Left ventricle myocardium superior (tissue), 1 donor: Measurements from ENCODE around the gene RGS19. TPM values are rescaled to one million over a fixed set of nuclear protein-coding genes. Genes with fewer than 3 reads are reported as not detected.

Source experiments
- ATAC-seq: fragments of 200-7000 bp; cut with Tn5 transposase; one replicate; pipeline ENCODE4 v1.9.1; 2020; ENCODE audit warnings: mild to moderate bottlenecking, moderate library complexity
- DNase-seq: peaks from one replicate; pipeline ENCODE4 v3.0.0-alpha.2; 2020
- intact Hi-C: fragments of 100-400 bp; cut with micrococcal nuclease; formaldehyde crosslinking; loops from one replicate; pipeline ENCODE4 v1.11.0; 2022
- microRNA-seq: library from miRNA; unstranded; fragments of <30 nt; microRNA quantifications from one replicate; pipeline ENCODE4 v1.2.0, GENCODE V29; 2020; ENCODE audit warnings: borderline number of aligned reads
- total RNA-seq: library from RNA; stranded (reverse); fragmentation: NEBNext Ultra II Directional; extraction: Animal tissue kit (Norgen Biotek cat#: 25700); gene quantifications from one replicate; pipeline ENCODE4 v1.2.1, GENCODE V29; 2021
- donor health status: DM: no; HTN: yes; CAD: no; lungs with severe emphysema.

Gene RGS19
- total RNA-seq, 1 donor from 2014 or later = 5.4 TPM

DNA sequence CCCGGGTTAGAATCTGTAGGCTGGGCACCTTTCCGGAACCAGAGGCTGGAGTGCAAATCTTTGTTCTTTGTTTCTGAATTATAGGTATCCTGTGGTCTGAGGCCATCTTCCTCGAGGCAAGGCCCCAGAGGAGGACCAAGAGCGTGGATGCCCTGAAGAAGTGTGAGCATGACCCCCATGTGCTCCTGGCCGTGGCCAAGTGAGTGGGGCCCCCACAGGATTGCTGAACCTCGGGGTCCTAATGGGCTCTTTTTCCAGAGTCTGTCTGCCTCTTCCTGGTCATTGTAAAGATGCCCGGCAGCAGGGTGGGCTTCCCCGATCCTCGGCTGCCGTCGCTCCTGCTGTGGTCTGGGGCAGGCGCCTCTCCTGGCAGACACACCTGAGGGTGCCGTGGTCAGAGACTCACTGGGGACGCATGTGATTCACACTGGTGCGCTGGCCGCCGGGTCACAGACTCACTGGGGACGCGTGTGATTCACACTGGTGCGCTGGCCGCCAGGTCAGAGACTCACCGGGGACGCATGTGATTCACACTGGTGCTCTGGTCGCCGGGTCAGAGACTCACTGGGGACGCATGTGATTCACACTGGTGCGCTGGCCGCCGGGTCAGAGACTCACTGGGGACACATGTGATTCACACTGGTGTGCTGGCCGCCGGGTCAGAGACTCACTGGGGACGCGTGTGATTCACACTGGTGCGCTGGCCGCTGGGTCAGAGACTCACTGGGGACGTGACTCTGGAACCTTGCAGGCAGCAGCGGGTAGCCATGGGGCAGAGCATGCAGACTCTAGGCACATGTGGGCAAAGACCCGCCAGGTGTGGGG lies 49.8 kb downstream of the RGS19 start:
- intact Hi-C loops = no loop called here
- DNase-seq = no peak
- no peak for ATAC-seq

DNA sequence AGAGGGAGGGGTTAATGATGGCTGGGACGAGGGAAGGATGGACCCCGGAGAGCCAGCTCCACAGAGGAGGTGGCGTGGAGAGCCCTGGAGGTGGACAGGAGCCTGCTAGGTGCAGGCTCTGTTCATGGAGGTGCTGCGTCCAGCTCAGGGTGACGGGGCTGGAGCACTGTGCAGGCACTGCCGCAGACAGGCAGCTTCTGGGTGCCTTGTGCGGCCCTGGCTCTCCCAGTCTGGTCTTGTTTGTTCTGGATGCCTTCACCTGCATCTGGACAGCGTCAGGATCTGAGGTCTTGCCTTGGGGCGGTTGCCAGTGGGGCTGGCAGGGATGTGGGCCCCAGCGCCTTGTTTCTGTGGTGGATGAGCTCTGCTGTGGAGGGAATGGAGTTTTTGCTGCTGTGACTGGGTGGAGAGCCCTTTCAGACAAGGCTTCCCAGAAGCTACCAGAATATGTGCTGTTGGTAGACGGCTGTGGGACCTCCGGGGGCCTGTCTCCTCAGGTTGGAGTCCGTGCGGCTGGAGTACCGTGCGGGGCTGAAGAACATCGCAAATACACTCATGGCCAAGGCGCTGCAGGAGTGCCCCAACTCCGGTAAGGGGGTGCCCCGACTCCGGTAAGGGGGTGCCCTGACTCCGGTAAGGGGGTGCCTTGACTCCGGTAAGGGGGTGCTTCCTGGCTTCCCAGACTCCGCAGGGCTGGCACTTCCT lies 51.2 kb downstream of the RGS19 start:
- DNase-seq = no peak
- intact Hi-C loops = no loop called here
- no peak for ATAC-seq

DNA sequence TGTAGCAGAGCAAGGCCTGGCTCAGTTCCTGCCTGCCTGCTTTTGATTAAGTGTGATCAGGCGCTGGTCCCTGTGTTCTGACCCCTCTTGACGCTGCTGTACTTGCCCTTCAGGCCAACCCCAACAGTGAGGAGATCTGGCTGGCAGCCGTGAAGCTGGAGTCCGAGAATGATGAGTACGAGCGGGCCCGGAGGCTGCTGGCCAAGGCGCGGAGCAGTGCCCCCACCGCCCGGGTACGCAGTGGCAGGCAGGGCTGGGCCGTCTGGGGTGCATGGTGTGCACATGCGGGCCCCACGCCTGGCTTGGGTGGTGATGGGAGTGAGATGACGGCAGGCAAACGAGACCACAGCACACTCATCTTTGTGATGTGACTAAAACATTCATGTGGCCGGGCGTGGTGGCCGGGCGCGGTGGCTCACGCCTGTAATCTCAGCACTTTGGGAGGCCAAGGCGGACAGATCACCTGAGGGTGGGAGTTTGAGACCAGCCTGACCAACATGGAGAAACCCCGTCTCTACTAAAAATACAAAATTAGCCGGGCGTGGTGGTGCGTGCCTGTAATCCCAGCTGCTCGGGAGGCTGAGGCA lies 53.4 kb downstream of the RGS19 start:
- DNase-seq (no peak), ATAC-seq (no peak)
- intact Hi-C loops = no loop called here

DNA sequence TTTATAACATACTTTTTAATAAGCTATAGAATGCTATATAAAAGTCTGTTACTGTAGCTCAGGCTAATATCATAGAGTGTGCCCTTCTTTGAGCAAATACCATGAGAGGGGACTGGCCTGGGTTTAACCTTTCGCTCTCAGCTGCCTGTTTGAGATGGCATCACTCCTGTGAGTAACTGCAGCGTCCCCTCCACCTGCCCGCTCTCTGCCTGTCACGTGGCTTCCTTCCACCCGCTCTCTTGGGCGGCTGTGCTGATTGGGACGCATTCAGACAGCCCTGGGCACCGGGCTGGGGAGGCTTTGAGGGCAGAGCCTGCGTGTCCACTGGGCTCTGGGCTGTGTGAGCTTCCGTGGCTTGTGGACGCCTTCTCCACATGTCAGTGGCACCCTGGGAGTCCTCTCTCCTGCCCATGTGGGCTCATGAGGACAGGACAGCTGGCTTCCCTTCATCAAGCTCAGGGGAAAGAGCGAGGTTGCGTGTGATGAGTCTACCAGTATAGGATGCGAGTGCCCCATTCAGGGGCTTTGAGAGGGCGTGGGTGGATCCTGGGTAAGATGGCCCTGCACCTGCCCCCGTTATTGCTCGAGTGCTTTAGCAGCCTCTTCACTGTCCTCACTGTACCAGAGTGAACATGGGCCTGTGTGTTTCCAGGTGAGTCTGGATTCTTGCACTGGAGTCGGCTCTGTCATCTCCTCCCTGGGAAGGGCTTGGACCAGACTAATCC lies 54.1 kb downstream of the RGS19 start:
- intact Hi-C loops = no loop called here
- ATAC-seq (no peak), DNase-seq (no peak)

DNA sequence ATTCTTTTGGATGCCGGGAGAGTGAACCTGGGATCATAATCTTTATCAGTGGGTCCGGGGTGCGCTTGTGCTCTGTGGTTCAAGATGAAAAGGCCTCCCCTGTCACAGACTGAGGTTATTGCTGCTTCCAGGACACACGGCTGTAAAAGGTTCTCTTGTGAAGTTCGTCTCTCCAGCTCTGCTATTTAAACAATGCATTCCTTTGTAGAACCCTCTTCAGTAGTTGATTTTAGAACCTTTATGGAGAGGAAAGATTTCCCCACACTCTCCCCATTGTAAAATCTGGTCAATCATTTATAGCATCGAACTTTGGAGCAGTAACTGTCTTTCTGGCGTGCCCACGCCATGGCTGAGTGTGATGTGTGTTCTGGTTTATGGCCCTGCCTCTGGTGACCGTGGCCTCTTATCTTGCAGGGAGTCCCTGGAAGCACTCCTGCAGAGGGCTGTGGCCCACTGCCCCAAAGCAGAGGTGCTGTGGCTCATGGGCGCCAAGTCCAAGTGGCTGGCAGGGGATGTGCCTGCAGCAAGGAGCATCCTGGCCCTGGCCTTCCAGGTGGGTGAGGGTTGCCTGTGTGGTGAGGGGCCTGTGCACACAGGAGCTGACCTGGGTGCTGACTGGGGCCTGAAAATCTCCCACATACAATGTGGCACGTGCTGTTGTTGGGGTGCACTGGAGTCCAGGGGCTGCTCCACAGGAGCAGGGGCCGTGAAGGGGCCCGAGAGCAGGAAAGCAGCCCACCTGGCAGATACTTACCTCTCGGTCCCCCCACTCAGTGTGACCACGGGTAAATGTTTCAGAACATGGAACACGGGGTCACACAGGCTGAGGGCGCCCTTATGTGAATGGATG lies 55.0 kb downstream of the RGS19 start:
- DNase-seq = no peak
- intact Hi-C loops = no loop called here
- no peak for ATAC-seq

DNA sequence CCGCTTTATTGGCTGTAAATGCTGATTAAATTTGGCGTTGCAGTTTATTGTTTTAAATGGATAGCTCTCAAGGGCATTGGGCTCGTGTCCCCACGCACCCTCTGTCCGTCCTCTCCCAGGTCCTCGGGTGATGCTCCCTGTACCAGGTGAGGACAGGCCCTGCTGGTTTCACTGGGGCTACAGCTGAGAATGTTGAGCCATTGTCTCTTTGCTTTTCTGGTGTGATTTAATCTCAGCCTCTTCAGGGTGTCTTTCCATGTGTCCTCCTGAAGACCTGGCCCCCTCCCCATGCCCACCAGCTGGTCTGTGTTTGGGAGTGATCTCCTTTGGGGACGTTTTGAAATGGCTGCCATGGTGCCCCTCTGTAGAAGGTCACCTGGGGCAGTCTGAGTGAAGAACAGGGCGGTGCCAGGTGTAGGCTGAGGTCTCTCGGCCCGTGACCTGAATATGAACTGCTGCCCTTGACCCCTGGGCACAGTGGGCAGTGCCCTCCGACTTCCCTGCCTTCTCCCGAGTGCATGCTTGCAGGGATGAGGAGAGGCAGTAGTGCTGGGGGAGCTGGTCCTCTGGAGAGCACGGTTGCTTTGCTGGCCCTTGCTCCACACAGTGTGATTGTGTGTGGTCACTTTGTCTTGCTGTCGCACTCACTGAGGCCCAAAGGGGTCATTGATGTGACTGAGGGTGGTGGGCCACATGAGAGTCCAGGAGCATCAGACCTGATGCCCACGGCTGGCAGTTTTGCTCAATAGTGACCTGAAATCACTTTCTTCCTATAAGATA lies 55.8 kb downstream of the RGS19 start:
- ATAC-seq (no peak), DNase-seq (no peak)
- intact Hi-C loops = no loop called here

Small RNA genes within 50 kb of the gene (microRNA-seq; reads per million reads assigned to microRNA genes)
- gene MIR6813 = not detected

Other genes with a start within 250 kb of the RGS19 start
- 13.1 TPM for gene ZBTB46, start 248.3 kb downstream of the RGS19 start, total RNA-seq
- not detected for gene ABHD16B, start 218.0 kb downstream of the RGS19 start, total RNA-seq
- 78.0 TPM for gene TPD52L2, start 214.2 kb downstream of the RGS19 start, total RNA-seq
- 47.3 TPM for gene DNAJC5, start 184.4 kb downstream of the RGS19 start, total RNA-seq
- 59.9 TPM for gene UCKL1, start 123.1 kb downstream of the RGS19 start, total RNA-seq
- 14.0 TPM for gene ZNF512B, start 109.6 kb downstream of the RGS19 start, total RNA-seq
- gene SAMD10, start 99.9 kb downstream of the RGS19 start, total RNA-seq = 6.4 TPM
- gene PRPF6, start 98.4 kb downstream of the RGS19 start, total RNA-seq = 50.6 TPM
- 0.35 TPM for gene C20orf204, start 43.3 kb downstream of the RGS19 start, total RNA-seq
- 36.8 TPM for gene SOX18, start 29.9 kb downstream of the RGS19 start, total RNA-seq
- gene TCEA2, start 16.3 kb downstream of the RGS19 start, total RNA-seq = 35.6 TPM
- gene OPRL1, start 564 bp upstream of the RGS19 start, total RNA-seq = 0.27 TPM
- gene LKAAEAR1, start 4.9 kb upstream of the RGS19 start, total RNA-seq = not detected
- gene NPBWR2, start 28.0 kb upstream of the RGS19 start, total RNA-seq = not detected
- 0.20 TPM for gene MYT1, start 84.9 kb upstream of the RGS19 start, total RNA-seq
- 87.2 TPM for gene PCMTD2, start 176.2 kb upstream of the RGS19 start, total RNA-seq